IMR-90 (cell line): Measurements from ENCODE around the gene MAPRE3. TPM values are rescaled to one million over a fixed set of nuclear protein-coding genes. Genes with fewer than 3 reads are reported as not detected.

Source experiments
- ATAC-seq: fragments of 200-7000 bp; cut with Tn5 transposase; 2 replicates; pipeline ENCODE4 v1.9.1; 2020; ENCODE audit warnings: low read depth, mild to moderate bottlenecking, moderate library complexity
- BruUV-seq: library from RNA; stranded (reverse); fragments of 400-500 nt; replicated peaks from 2 replicates; lab custom pipeline; 2021; lab: Mats Ljungman, UMichigan
- CTCF ChIA-PET: fragments of 300-600 bp; formaldehyde crosslinking; extraction: SDS; loops from one replicate; lab custom pipeline; 2021; ENCODE audit warnings: antibody characterized with exemption; lab: Yijun Ruan, JAX
- POLR2A ChIA-PET: fragments of 300-600 bp; sonication (Branson Sonifier 250); formaldehyde crosslinking; loops from one replicate; lab custom pipeline; 2022; ENCODE audit warnings: antibody characterized with exemption; ENCODE audit not compliant: unreplicated experiment; lab: Charles Lee
- DNase-seq: peaks from one replicate; pipeline ENCODE4 v3.0.0; 2013
- H2AFZ ChIP-seq: replicated peaks from 2 replicates; pipeline ENCODE3; 2013; ENCODE audit warnings: low read length, mild to moderate bottlenecking; ENCODE audit not compliant: poor library complexity
- H2AK5ac ChIP-seq: 2 replicates; pipeline ENCODE4 v1.6.1; 2013; ENCODE audit warnings: low read depth, low read length, inconsistent platforms
- H2AK9ac ChIP-seq: replicated peaks from 2 replicates; pipeline ENCODE3; 2013; ENCODE audit warnings: mild to moderate bottlenecking, low read depth, low read length, moderate library complexity; ENCODE audit not compliant: poor library complexity
- H2BK120ac ChIP-seq: 2 replicates; pipeline ENCODE4 v1.6.1; 2013; ENCODE audit warnings: low read depth, low read length, inconsistent platforms
- H2BK15ac ChIP-seq: 3 replicates; pipeline ENCODE4 v1.6.1; 2013; ENCODE audit warnings: low read depth, low read length, inconsistent platforms
- H2BK20ac ChIP-seq: 2 replicates; pipeline ENCODE4 v1.6.1; 2013; ENCODE audit warnings: low read depth, mild to moderate bottlenecking, inconsistent platforms, low read length, moderate library complexity
- H2BK5ac ChIP-seq: 2 replicates; pipeline ENCODE4 v1.6.1; 2013; ENCODE audit warnings: mild to moderate bottlenecking, low read depth, low read length, inconsistent platforms; ENCODE audit not compliant: poor library complexity, severe bottlenecking
- H3K14ac ChIP-seq: replicated peaks from 2 replicates; pipeline ENCODE4 v1.6.1; 2013; ENCODE audit warnings: low read depth, low read length, inconsistent platforms
- H3K18ac ChIP-seq: 2 replicates; pipeline ENCODE4 v1.6.1; 2013; ENCODE audit warnings: low read depth, low read length, control low read depth
- H3K23ac ChIP-seq: 2 replicates; pipeline ENCODE4 v1.6.1; 2013; ENCODE audit warnings: low read depth, low read length, inconsistent platforms
- H3K27ac ChIP-seq: 2 replicates; pipeline ENCODE4 v1.5.1; 2013; ENCODE audit warnings: mild to moderate bottlenecking, control low read depth, low read length; ENCODE audit not compliant: insufficient read depth
- H3K27me3 ChIP-seq: 2 replicates; pipeline ENCODE4 v1.6.1; 2013; ENCODE audit warnings: low read length; ENCODE audit not compliant: control insufficient read depth, insufficient read depth
- H3K36me3 ChIP-seq: 2 replicates; pipeline ENCODE4 v1.6.1; 2013; ENCODE audit warnings: low read length, mixed read lengths; ENCODE audit not compliant: control insufficient read depth, insufficient read depth
- H3K4ac ChIP-seq: 2 replicates; pipeline ENCODE4 v1.6.1; 2013; ENCODE audit warnings: low read depth, low read length, inconsistent platforms
- H3K4me1 ChIP-seq: 2 replicates; pipeline ENCODE4 v1.6.1; 2013; ENCODE audit warnings: low read length, mixed read lengths; ENCODE audit not compliant: control insufficient read depth, insufficient read depth
- H3K4me2 ChIP-seq: 2 replicates; pipeline ENCODE4 v1.6.1; 2013; ENCODE audit warnings: low read depth, mild to moderate bottlenecking, control low read depth, low read length, moderate library complexity
- H3K4me3 ChIP-seq: 2 replicates; pipeline ENCODE4 v1.5.1; 2013; ENCODE audit warnings: low read depth, mild to moderate bottlenecking, control low read depth, low read length, moderate library complexity; ENCODE audit not compliant: insufficient read depth
- H3K56ac ChIP-seq: 2 replicates; pipeline ENCODE4 v1.6.1; 2013; ENCODE audit warnings: low read length, inconsistent platforms; ENCODE audit not compliant: insufficient read depth; ENCODE audit errors: extremely low read depth
- H3K79me1 ChIP-seq, 2 experiments: 2 replicates each; pipeline ENCODE4 v1.6.1; 2013; ENCODE audit warnings: low read length in 2 of 2, inconsistent platforms in 1 of 2, low read depth in 1 of 2
- H3K9ac ChIP-seq: 2 replicates; pipeline ENCODE4 v1.6.1; 2013; ENCODE audit warnings: low read depth, low read length, control low read depth
- H3K9me1 ChIP-seq: 2 replicates; pipeline ENCODE4 v1.6.1; 2013; ENCODE audit warnings: low read length, inconsistent platforms; ENCODE audit not compliant: insufficient read depth
- H3K9me3 ChIP-seq: 2 replicates; pipeline ENCODE4 v1.6.1; 2013; ENCODE audit warnings: low read length; ENCODE audit not compliant: control insufficient read depth, insufficient read depth
- H4K20me1 ChIP-seq: 2 replicates; pipeline ENCODE4 v1.6.1; 2013; ENCODE audit warnings: low read length, inconsistent platforms; ENCODE audit not compliant: insufficient read depth
- H4K5ac ChIP-seq: 2 replicates; pipeline ENCODE4 v1.6.1; 2013; ENCODE audit warnings: mild to moderate bottlenecking, low read depth, low read length, control low read depth
- H4K8ac ChIP-seq, 2 experiments: 2 replicates each; pipeline ENCODE4 v1.6.1; 2013; ENCODE audit warnings: low read depth in 2 of 2, low read length in 2 of 2, control low read depth in 1 of 2, inconsistent platforms in 1 of 2
- H4K91ac ChIP-seq: 2 replicates; pipeline ENCODE4 v1.6.1; 2013; ENCODE audit warnings: low read depth, low read length, inconsistent platforms; ENCODE audit not compliant: insufficient read depth
- BHLHE40 ChIP-seq: fragments of 150-350 bp; IDR thresholded peaks from 2 replicates; pipeline ENCODE4 v1.6.1; 2016; ENCODE audit warnings: mild to moderate bottlenecking, low read depth, low read length
- MXI1 ChIP-seq: IDR thresholded peaks from 2 replicates; pipeline ENCODE4 v1.6.1; 2012; ENCODE audit warnings: low read depth, mild to moderate bottlenecking, low read length, moderate library complexity, borderline replicate concordance
- NFE2L2 ChIP-seq: fragments of 150-350 bp; IDR thresholded peaks from 2 replicates; pipeline ENCODE4 v1.6.1; 2016; ENCODE audit warnings: low read depth, mild to moderate bottlenecking, low read length
- POLR2A ChIP-seq: IDR thresholded peaks from 2 replicates; pipeline ENCODE4 v1.6.1; 2012; ENCODE audit warnings: mild to moderate bottlenecking, low read depth, low read length
- RFX5 ChIP-seq: IDR thresholded peaks from 2 replicates; pipeline ENCODE4 v1.8.0; 2012; ENCODE audit warnings: low read depth, mild to moderate bottlenecking, low read length, moderate library complexity
- WGBS, 2 experiments: methylation state at CpG; one replicate each; pipeline versions ENCODE4 v1.1.5 to v1.1.7; 2013; ENCODE audit warnings: missing lambda C conversion rate in 2 of 2; ENCODE audit not compliant: insufficient read length in 1 of 2; ENCODE audit errors: extremely low coverage in 2 of 2; 5-methylcytosine and 5-hydroxymethylcytosine counted together
- dilution Hi-C: fragments of 300-500 bp; cut with HindIII; formaldehyde crosslinking; loops from one replicate; pipeline ENCODE4 v1.14.3; 2018; ENCODE audit warnings: low sequenced_read_pairs; ENCODE audit not compliant: unreplicated experiment
- in situ Hi-C: fragments of 300-500 bp; cut with MboI; formaldehyde crosslinking; loops from 3 replicates; pipeline ENCODE4 v1.14.3; 2019; ENCODE audit warnings: low sequenced_read_pairs, inconsistent platforms, mixed read lengths
- intact Hi-C: fragments of 100-400 bp; cut with micrococcal nuclease; formaldehyde crosslinking; loops from 2 replicates; pipeline ENCODE4 v1.10.0; 2022
- polyA plus RNA-seq, 3 experiments: library from polyadenylated mRNA; depleted of rRNA; stranded (reverse); fragments of >200 nt; gene quantifications; 2 replicates each; pipeline ENCODE4 v1.2.3, GENCODE V29; 2012; ENCODE audit warnings: low replicate concordance in 1 of 3
- total RNA-seq: library from RNA; depleted of rRNA; stranded (reverse); fragments of >200 nt; gene quantifications from 2 replicates; pipeline ENCODE4 v1.2.3, GENCODE V29; 2012
- TF ChIP-seq, protein P1 (sequence below): fragments of 150-350 bp; IDR thresholded peaks from 2 replicates; pipeline ENCODE4 v1.6.1; 2017; ENCODE audit warnings: mild to moderate bottlenecking, antibody characterized with exemption, low read length, low read depth

MAPRE3 gene
- total and polyA plus RNA-seq, 2 of the 4 experiments (the other 2 are of a cell fraction), result 1.8 to 20.3 TPM

DNA sequence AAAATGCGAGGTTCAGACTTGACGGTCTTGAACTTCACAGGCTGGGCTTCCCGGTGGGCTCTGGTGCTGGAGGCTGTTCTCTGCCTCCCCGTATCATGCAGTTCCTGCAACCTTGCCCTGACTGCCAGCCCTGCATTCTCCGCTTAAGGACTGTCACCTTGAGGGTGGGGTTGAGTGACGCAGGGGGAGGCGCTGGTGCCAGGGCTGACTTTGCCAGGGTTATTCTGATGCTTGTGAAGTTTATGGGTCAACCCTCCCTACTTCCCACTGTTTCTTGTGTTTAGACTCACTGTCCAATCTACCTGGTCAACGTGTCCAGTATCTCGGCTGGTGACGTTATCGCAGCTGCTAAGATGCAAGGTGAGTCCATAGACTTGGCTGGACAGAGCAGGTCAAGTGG is 37.5 kb upstream of the MAPRE3 start:
- Histone ChIP-seq H3K9ac (no peak overlapping the region), H3K27me3 (peaks cover 49% of the 10 kb centered on the region), H2BK5ac (no peak overlapping the region), H3K27ac (no peak overlapping the region), H4K91ac (no peak overlapping the region), H3K18ac (no peak overlapping the region), H3K56ac (no peak overlapping the region), H3K36me3 (no peaks in the 10 kb centered on the region), H3K9me3 (no peaks in the 10 kb centered on the region), H3K14ac (no peak overlapping the region), H4K8ac (no peak overlapping the region), H3K4ac (no peak overlapping the region), H2AK5ac (no peak overlapping the region), H3K4me3 (no peak overlapping the region), H2BK15ac (no peak overlapping the region), H4K20me1 (no peaks in the 10 kb centered on the region), H2AFZ (no peak overlapping the region), H2BK20ac (no peak overlapping the region), H3K4me2 (no peak overlapping the region), H2AK9ac (no peak overlapping the region), H3K4me1 (peaks cover 2% of the 10 kb centered on the region; the same call in 1 of the 2 replicates), H3K79me1 (no peaks in the 10 kb centered on the region), H3K9me1 (no peaks in the 10 kb centered on the region), H4K5ac (no peak overlapping the region), H2BK120ac (no peak overlapping the region), H3K23ac (no peak overlapping the region)
- no peak for ATAC-seq
- in situ Hi-C loops (no loop called here), dilution Hi-C loops (no loop called here), intact Hi-C loops (no loop called here)
- no CpG with 5 or more reads among the region's 11 CpGs for WGBS, 2 experiments
- no peak for DNase-seq
- no TSS peak for BruUV-seq
- ChIA-PET POLR2A (no interaction called here), CTCF (interaction anchor here (1.1 kb wide), 1 partner anchor 10 kb away, joined by 3 read pairs; no protein-coding TSS in a partner anchor)
- TF ChIP-seq NFE2L2 (no peak), MXI1 (no peak), RFX5 (no peak), BHLHE40 (no peak), POLR2A (no peak)
- TF ChIP-seq, protein P1, sequence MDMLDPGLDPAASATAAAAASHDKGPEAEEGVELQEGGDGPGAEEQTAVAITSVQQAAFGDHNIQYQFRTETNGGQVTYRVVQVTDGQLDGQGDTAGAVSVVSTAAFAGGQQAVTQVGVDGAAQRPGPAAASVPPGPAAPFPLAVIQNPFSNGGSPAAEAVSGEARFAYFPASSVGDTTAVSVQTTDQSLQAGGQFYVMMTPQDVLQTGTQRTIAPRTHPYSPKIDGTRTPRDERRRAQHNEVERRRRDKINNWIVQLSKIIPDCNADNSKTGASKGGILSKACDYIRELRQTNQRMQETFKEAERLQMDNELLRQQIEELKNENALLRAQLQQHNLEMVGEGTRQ, result no peak
